H1 (cell line): Measurements from ENCODE around the gene WFIKKN1. TPM values are rescaled to one million over a fixed set of nuclear protein-coding genes. Genes with fewer than 3 reads are reported as not detected.

Experiments used
- CTCF ChIA-PET: fragments of 300-600 bp; sonication (Branson Sonifier 250); formaldehyde crosslinking; loops from one replicate; lab custom pipeline; 2021; ENCODE audit not compliant: partially characterized antibody; lab: Charles Lee
- POLR2A ChIA-PET: fragments of 300-600 bp; sonication (Branson Sonifier 250); formaldehyde crosslinking; loops from one replicate; lab custom pipeline; 2021; ENCODE audit warnings: inconsistent platforms; ENCODE audit not compliant: partially characterized antibody; lab: Charles Lee
- DNase-seq, 2 experiments: peaks; one replicate each; pipeline versions ENCODE4 v3.0.0 to v3.0.0-alpha.2; 2010 to 2022; ENCODE audit warnings: low spot score in 2 of 2, low read depth in 1 of 2, mixed read lengths in 1 of 2
- FAIRE-seq: peaks from 2 replicates; lab custom pipeline; 2011; peaks lifted over from hg19 to GRCh38; lab: Jason Lieb, UNC
- H2AFZ ChIP-seq: 2 replicates; pipeline ENCODE4 v1.8.1; 2012; ENCODE audit warnings: low read length, inconsistent platforms
- H2AK5ac ChIP-seq: 2 replicates; pipeline ENCODE4 v1.6.1; 2013; ENCODE audit warnings: low read depth, low read length
- H2BK120ac ChIP-seq: replicated peaks from 2 replicates; pipeline ENCODE3; 2013; ENCODE audit warnings: low read depth, low read length, inconsistent platforms
- H2BK12ac ChIP-seq: 2 replicates; pipeline ENCODE4 v1.6.1; 2013; ENCODE audit warnings: low read depth, low read length
- H2BK15ac ChIP-seq: 2 replicates; pipeline ENCODE4 v1.6.1; 2013; ENCODE audit warnings: low read length
- H2BK20ac ChIP-seq: 2 replicates; pipeline ENCODE4 v1.6.1; 2013; ENCODE audit warnings: low read length
- H2BK5ac ChIP-seq: 2 replicates; pipeline ENCODE4 v1.6.1; 2013; ENCODE audit warnings: low read depth, low read length
- H3K14ac ChIP-seq: 2 replicates; pipeline ENCODE4 v1.6.1; 2013; ENCODE audit warnings: inconsistent platforms; ENCODE audit not compliant: insufficient read length
- H3K18ac ChIP-seq: 2 replicates; pipeline ENCODE4 v1.6.1; 2013; ENCODE audit warnings: low read length; ENCODE audit errors: extremely low read depth
- H3K23ac ChIP-seq: 2 replicates; pipeline ENCODE4 v1.6.1; 2013; ENCODE audit warnings: inconsistent platforms; ENCODE audit not compliant: insufficient read length
- H3K23me2 ChIP-seq: 2 replicates; pipeline ENCODE4 v1.6.1; 2013; ENCODE audit warnings: low read depth, low read length
- H3K27ac ChIP-seq: 2 replicates; pipeline ENCODE4 v1.6.1; 2011; ENCODE audit warnings: low read depth, low read length, inconsistent platforms
- H3K27me3 ChIP-seq, 4 experiments: replicated peaks in 1 of 4; 1 replicate in 1 of 4; 2 replicates in 3 of 4; pipeline versions ENCODE4 v1.6.1 to v1.8.1; 2011 to 2013; ENCODE audit warnings: low read length in 3 of 4, mild to moderate bottlenecking in 3 of 4, inconsistent platforms in 2 of 4, mixed read lengths in 2 of 4, moderate library complexity in 1 of 4; ENCODE audit not compliant: control insufficient read depth in 3 of 4, insufficient read depth in 3 of 4; ENCODE audit errors: extremely low read depth in 1 of 4
- H3K36me3 ChIP-seq, 4 experiments: 2 replicates each; pipeline versions ENCODE4 v1.6.1 to v1.8.1; 2011 to 2013; ENCODE audit warnings: mild to moderate bottlenecking in 4 of 4, low read length in 3 of 4, moderate library complexity in 2 of 4, control low read depth in 1 of 4, inconsistent platforms in 1 of 4; ENCODE audit not compliant: insufficient read depth in 4 of 4, control insufficient read depth in 2 of 4
- H3K4ac ChIP-seq: replicated peaks from 2 replicates; pipeline ENCODE3; 2013; ENCODE audit warnings: low read length, low read depth, mixed read lengths, inconsistent platforms; ENCODE audit not compliant: insufficient read length
- H3K4me1 ChIP-seq, 4 experiments: replicated peaks in 1 of 4; 1 replicate in 1 of 4; 2 replicates in 3 of 4; pipeline versions ENCODE4 v1.6.1 to v1.8.1; 2011 to 2013; ENCODE audit warnings: low read length in 3 of 4, inconsistent platforms in 2 of 4, mixed read lengths in 1 of 4; ENCODE audit not compliant: insufficient read depth in 4 of 4, control insufficient read depth in 3 of 4
- H3K4me2 ChIP-seq, 2 experiments: 2 replicates each; pipeline versions ENCODE4 v1.6.1 to v1.8.1; 2011 to 2013; ENCODE audit warnings: low read depth in 2 of 2, low read length in 2 of 2, control low read depth in 1 of 2, inconsistent platforms in 1 of 2, mild to moderate bottlenecking in 1 of 2; ENCODE audit not compliant: insufficient read depth in 1 of 2
- H3K4me3 ChIP-seq, 4 experiments: fragments of 200-600, 300-600 bp in 1 of 4; sonication (generic), shearing (Covaris generic), sonication (Bioruptor Twin) in 1 of 4; 2 replicates each; pipeline versions ENCODE4 v1.5.1 to v1.8.1; 2011 to 2016; ENCODE audit warnings: low read length in 4 of 4, low read depth in 3 of 4, control low read depth in 2 of 4, inconsistent platforms in 2 of 4, mild to moderate bottlenecking in 2 of 4, mixed read lengths in 1 of 4, moderate library complexity in 1 of 4; ENCODE audit not compliant: insufficient read depth in 2 of 4; ENCODE audit errors: extremely low read depth in 1 of 4
- H3K56ac ChIP-seq: replicated peaks from 2 replicates; pipeline ENCODE3; 2013; ENCODE audit warnings: low read depth, mild to moderate bottlenecking, mixed read lengths, low read length, inconsistent platforms; ENCODE audit not compliant: insufficient read length
- H3K79me1 ChIP-seq: 2 replicates; pipeline ENCODE4 v1.6.1; 2013; ENCODE audit warnings: low read depth, low read length, control low read depth
- H3K79me2 ChIP-seq, 2 experiments: 2 replicates each; pipeline versions ENCODE4 v1.6.1 to v1.8.1; 2012 to 2013; ENCODE audit warnings: low read length in 2 of 2, mild to moderate bottlenecking in 2 of 2, inconsistent platforms in 1 of 2; ENCODE audit not compliant: insufficient read depth in 2 of 2, control insufficient read depth in 1 of 2
- H3K9ac ChIP-seq, 4 experiments: replicated peaks in 1 of 4; 1 replicate in 1 of 4; 2 replicates in 3 of 4; pipeline versions ENCODE4 v1.6.1 to v1.8.1; 2011 to 2013; ENCODE audit warnings: low read depth in 3 of 4, low read length in 3 of 4, control low read depth in 2 of 4, mild to moderate bottlenecking in 2 of 4, moderate library complexity in 2 of 4, inconsistent platforms in 1 of 4; ENCODE audit errors: extremely low read depth in 1 of 4
- H3K9me3 ChIP-seq, 2 experiments: 2 replicates each; pipeline versions ENCODE4 v1.6.1 to v1.8.1; 2012 to 2013; ENCODE audit warnings: mild to moderate bottlenecking in 2 of 2, moderate library complexity in 2 of 2, control low read depth in 1 of 2, inconsistent platforms in 1 of 2, low read depth in 1 of 2, low read length in 1 of 2, mixed read lengths in 1 of 2; ENCODE audit not compliant: insufficient read depth in 2 of 2
- H4K20me1 ChIP-seq, 2 experiments: replicated peaks in 1 of 2; 2 replicates each; pipeline versions ENCODE3 to v1.8.1; 2011 to 2013; ENCODE audit warnings: inconsistent platforms in 2 of 2, low read length in 2 of 2, mild to moderate bottlenecking in 1 of 2; ENCODE audit not compliant: insufficient read depth in 2 of 2, control insufficient read depth in 1 of 2
- H4K5ac ChIP-seq: 2 replicates; pipeline ENCODE4 v1.6.1; 2013; ENCODE audit warnings: low read length, low read depth, mixed read lengths, inconsistent platforms; ENCODE audit not compliant: insufficient read length
- H4K8ac ChIP-seq: 2 replicates; pipeline ENCODE4 v1.8.0; 2013; ENCODE audit warnings: mild to moderate bottlenecking, moderate library complexity, low read length, inconsistent platforms; ENCODE audit not compliant: insufficient read depth; ENCODE audit errors: extremely low read depth
- H4K91ac ChIP-seq: replicated peaks from 2 replicates; pipeline ENCODE3; 2013; ENCODE audit warnings: low read length, mixed read lengths, inconsistent platforms; ENCODE audit not compliant: insufficient read length
- BRCA1 ChIP-seq: IDR thresholded peaks from 2 replicates; pipeline ENCODE4 v1.6.1; 2012; ENCODE audit warnings: low read depth, low read length, improper control_type of control experiment
- EP300 ChIP-seq, 2 experiments: IDR thresholded peaks; 1 replicate in 1 of 2; 2 replicates in 1 of 2; pipeline ENCODE4 v1.6.1; 2011 to 2012; ENCODE audit warnings: low read depth in 2 of 2, low read length in 2 of 2, mild to moderate bottlenecking in 2 of 2, borderline replicate concordance in 1 of 2, inconsistent platforms in 1 of 2, moderate library complexity in 1 of 2
- FOSL1 ChIP-seq: IDR thresholded peaks from 2 replicates; pipeline ENCODE4 v1.6.1; 2011; ENCODE audit warnings: mild to moderate bottlenecking, low read depth, low read length, moderate library complexity; ENCODE audit not compliant: insufficient read depth
- GTF2F1 ChIP-seq: IDR thresholded peaks from 2 replicates; pipeline ENCODE4 v1.6.1; 2012; ENCODE audit warnings: low read depth, low read length, improper control_type of control experiment, borderline replicate concordance
- HDAC2 ChIP-seq, 2 experiments: fragments of 300-600 bp in 1 of 2; sonication (generic) in 1 of 2; IDR thresholded peaks; 2 replicates each; pipeline ENCODE4 v1.6.1; 2011 to 2012; ENCODE audit warnings: low read depth in 2 of 2, low read length in 2 of 2, mild to moderate bottlenecking in 2 of 2, moderate library complexity in 2 of 2, borderline replicate concordance in 1 of 2, inconsistent platforms in 1 of 2
- POU5F1 ChIP-seq: IDR thresholded peaks from 2 replicates; pipeline ENCODE4 v1.6.1; 2011; ENCODE audit warnings: low read depth, mild to moderate bottlenecking, low read length, moderate library complexity
- RFX5 ChIP-seq: IDR thresholded peaks from 2 replicates; pipeline ENCODE4 v1.6.1; 2011; ENCODE audit warnings: low read depth, low read length, improper control_type of control experiment, borderline replicate concordance
- TAF7 ChIP-seq: optimal IDR thresholded peaks from 2 replicates; pipeline ENCODE3; 2011; ENCODE audit warnings: low read depth, mild to moderate bottlenecking, inconsistent platforms, low read length, moderate library complexity, borderline replicate concordance
- USF2 ChIP-seq: IDR thresholded peaks from 2 replicates; pipeline ENCODE4 v1.6.1; 2011; ENCODE audit warnings: low read length, improper control_type of control experiment
- YY1 ChIP-seq: IDR thresholded peaks from 2 replicates; pipeline ENCODE4 v1.6.1; 2011; ENCODE audit warnings: low read depth, mild to moderate bottlenecking, low read length
- WGBS, 2 experiments: shearing (Covaris generic) in 1 of 2; methylation state at CpG; one replicate each; pipeline versions ENCODE4 v1.1.6 to v1.1.7; 2013 to 2015; ENCODE audit warnings: low lambda C conversion rate in 2 of 2, mixed read lengths in 2 of 2, inconsistent platforms in 1 of 2, low coverage in 1 of 2, missing lambda C conversion rate in 1 of 2; ENCODE audit not compliant: insufficient replicate concordance in 2 of 2, insufficient coverage in 1 of 2, insufficient read length in 1 of 2; ENCODE audit errors: extremely low coverage in 1 of 2, missing lambda C conversion rate in 1 of 2; 5-methylcytosine and 5-hydroxymethylcytosine counted together
- polyA plus RNA-seq, 7 experiments: library from polyadenylated mRNA; depleted of rRNA in 3 of 7; stranded (reverse) in 5 of 7; unstranded in 2 of 7; fragments of >200 nt in 5 of 7; fragments of 200-250 nt in 2 of 7; gene quantifications; 1 replicate in 5 of 7; 2 replicates in 1 of 7; 4 replicates in 1 of 7; pipeline versions ENCODE4 v1.2.1 to v1.2.3, GENCODE V29; 2011 to 2013; ENCODE audit warnings: missing spikeins in 2 of 7, mixed read lengths in 2 of 7
- total RNA-seq: library from RNA; stranded (reverse); fragmentation: NEBNext Ultra II Directional; extraction: Animal tissue kit (Norgen Biotek cat#: 25700); gene quantifications from 2 replicates; pipeline ENCODE4 v1.2.1, GENCODE V29; 2021

The WFIKKN1 gene
- total and polyA plus RNA-seq, 2 of the 8 experiments (the other 6 are each of a cell fraction or from before 2014, with no cell fraction given): 11.4 to 15.8 TPM

- no peak overlapping the region for H3K23ac ChIP-seq
- H2BK20ac ChIP-seq: no peak overlapping the region
- H3K27ac ChIP-seq: no peak overlapping the region
- H3K23me2 ChIP-seq: peaks cover 13% of the 10 kb centered on the region
- no peak overlapping the region for H4K91ac ChIP-seq
- no peak overlapping the region for H4K8ac ChIP-seq
- H3K18ac ChIP-seq: no peak overlapping the region
- peaks cover 0 to 7% of the 10 kb centered on the region in 2 experiments for H4K20me1 ChIP-seq
- WGBS, 2 experiments: 89% methylated on average over 27 of the region's 32 CpGs; no CpG with 5 or more reads in 1 of the 2 experiments
- H3K4me3 ChIP-seq: no peak overlapping the region
- H2BK12ac ChIP-seq: no peak overlapping the region
- POLR2A ChIA-PET: interaction anchor here (1.0 to 1.9 kb wide), 4 partner anchors 10 to 29 kb away, joined by 3 to 4 read pairs (median 3); partner anchors contain the start of genes RHBDL1 and WFIKKN1
- no peak overlapping the region for H3K4ac ChIP-seq
- CTCF ChIA-PET: interaction anchor here (1.2 to 3.4 kb wide), 3 partner anchors 15 to 19 kb away, joined by 3 to 22 read pairs (median 3); no protein-coding TSS in a partner anchor
- no peak overlapping the region for H2AFZ ChIP-seq
- H3K79me2 ChIP-seq: peaks cover 0 to 2% of the 10 kb centered on the region in 2 experiments; a peak in 1 of 4 replicates
- H2BK120ac ChIP-seq: no peak overlapping the region
- H3K9ac ChIP-seq: no peak overlapping the region
- no peak overlapping the region for H2BK5ac ChIP-seq
- no peak overlapping the region for H4K5ac ChIP-seq
- FAIRE-seq: no peak
- H3K14ac ChIP-seq: no peak overlapping the region
- H3K9me3 ChIP-seq: no peaks in the 10 kb centered on the region
- peaks cover 0 to 12% (median 9%) of the 10 kb centered on the region in 4 experiments; a peak in 6 of 7 replicates for H3K4me1 ChIP-seq
- no peak for DNase-seq
- no peak overlapping the region for H3K4me2 ChIP-seq
- no peak overlapping the region for H2BK15ac ChIP-seq
- H2AK5ac ChIP-seq: no peak overlapping the region
- H3K27me3 ChIP-seq: peaks cover 0 to 5% (median 1%) of the 10 kb centered on the region in 4 experiments; a peak in 2 of 7 replicates
- no peaks in the 10 kb centered on the region for H3K36me3 ChIP-seq
- H3K56ac ChIP-seq: no peak overlapping the region
- H3K79me1 ChIP-seq: no peaks in the 10 kb centered on the region; the same call in 1 of the 2 replicates
- TF ChIP-seq TAF7 (no peak), USF2 (no peak), RFX5 (no peak), BRCA1 (no peak), POU5F1 (no peak), FOSL1 (no peak), HDAC2 (IDR thresholded peaks at IDR 0.05; ENCODE audit: borderline replicate concordance in 1 of 2, low read depth in 2 of 2, low read length in 2 of 2) (no peak), YY1 (no peak), GTF2F1 (no peak), EP300 (IDR thresholded peaks at IDR 0.05; ENCODE audit: borderline replicate concordance in 1 of 2, low read depth in 2 of 2, low read length in 2 of 2) (no peak)
These were observed 15.3 kb downstream of the WFIKKN1 start for GRCh38 chr16:645852-646678.
